ENCODE measurements around the gene IL27RA.

The IL27RA gene

GRCh38 chr19:14052470-14052869 lies 20.9 kb downstream of the IL27RA start:
- no peak overlapping the region for H3K27ac ChIP-seq
- no peak for TF ChIP-seq CTCF (conservative IDR thresholded peaks at IDR 0.05)

- no peak for TF ChIP-seq CTCF (conservative IDR thresholded peaks at IDR 0.05)
- no peak overlapping the region for H3K27ac ChIP-seq
These were observed 21.5 kb downstream of the IL27RA start for GRCh38 chr19:14053032-14053431.

GRCh38 chr19:14053500-14053899 lies 21.9 kb downstream of the IL27RA start:
- H3K27ac ChIP-seq = no peak overlapping the region
- no peak for TF ChIP-seq CTCF (conservative IDR thresholded peaks at IDR 0.05)

- H3K27ac ChIP-seq = no peak overlapping the region
- TF ChIP-seq CTCF (conservative IDR thresholded peaks at IDR 0.05) = no peak
These were observed 22.5 kb downstream of the IL27RA start for GRCh38 chr19:14054099-14054498.

- no peak for TF ChIP-seq CTCF (conservative IDR thresholded peaks at IDR 0.05)
- H3K27ac ChIP-seq = no peak overlapping the region
These were observed 23.2 kb downstream of the IL27RA start for GRCh38 chr19:14054721-14055120.

GRCh38 chr19:14055396-14055795 lies 23.8 kb downstream of the IL27RA start:
- no peak for TF ChIP-seq CTCF (conservative IDR thresholded peaks at IDR 0.05)
- no peak overlapping the region for H3K27ac ChIP-seq

- TF ChIP-seq CTCF (conservative IDR thresholded peaks at IDR 0.05) = no peak
- H3K27ac ChIP-seq = no peak overlapping the region
These were observed 24.6 kb downstream of the IL27RA start for GRCh38 chr19:14056069-14056666.

Data from VCaP (cell line).